Astrocyte (in vitro differentiated cells and primary cell): ENCODE results near the gene PDSS2.

Source experiments
- EZH2 ChIP-seq: IDR thresholded peaks from 2 replicates; pipeline ENCODE4 v1.6.1; 2012; ENCODE audit warnings: mild to moderate bottlenecking, low read length, inconsistent platforms; ENCODE audit not compliant: insufficient read depth
- TF ChIP-seq, protein P1 (sequence below): IDR thresholded peaks from 2 replicates; pipeline ENCODE4 v1.5.1; 2011; ENCODE audit warnings: low read depth, mild to moderate bottlenecking, inconsistent platforms, low read length, moderate library complexity; ENCODE audit not compliant: insufficient read depth

DNA sequence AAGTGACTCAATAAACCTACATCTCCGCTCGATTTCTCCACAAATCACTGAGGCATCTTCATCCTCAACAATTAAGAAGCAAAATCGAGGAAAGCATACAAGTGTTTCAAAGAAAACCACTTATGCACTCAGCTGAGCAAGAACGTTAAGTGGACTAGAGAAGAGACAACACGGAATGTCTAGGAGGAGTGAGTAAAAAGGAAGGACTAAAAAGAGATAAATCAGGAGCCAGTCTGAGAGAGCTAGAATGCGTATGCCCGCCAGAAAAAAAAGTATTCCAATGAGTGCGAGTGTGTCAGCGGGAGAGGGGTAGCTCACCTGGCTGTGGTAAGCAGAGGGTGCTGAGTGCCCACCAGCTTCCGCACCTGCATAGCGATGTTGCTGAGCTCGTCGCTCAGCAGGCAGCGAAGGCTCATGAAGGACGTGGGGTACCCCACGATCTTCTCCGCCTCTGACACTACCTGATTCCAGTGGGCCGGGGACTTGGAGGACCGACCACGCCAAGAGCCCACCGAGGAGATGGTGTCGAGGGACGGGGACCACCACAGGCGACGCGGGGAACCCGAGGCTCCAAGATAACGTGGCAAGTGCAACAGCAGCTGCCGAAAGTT is 587 bp downstream of the PDSS2 start:
- no peak for TF ChIP-seq EZH2
- TF ChIP-seq, protein P1, sequence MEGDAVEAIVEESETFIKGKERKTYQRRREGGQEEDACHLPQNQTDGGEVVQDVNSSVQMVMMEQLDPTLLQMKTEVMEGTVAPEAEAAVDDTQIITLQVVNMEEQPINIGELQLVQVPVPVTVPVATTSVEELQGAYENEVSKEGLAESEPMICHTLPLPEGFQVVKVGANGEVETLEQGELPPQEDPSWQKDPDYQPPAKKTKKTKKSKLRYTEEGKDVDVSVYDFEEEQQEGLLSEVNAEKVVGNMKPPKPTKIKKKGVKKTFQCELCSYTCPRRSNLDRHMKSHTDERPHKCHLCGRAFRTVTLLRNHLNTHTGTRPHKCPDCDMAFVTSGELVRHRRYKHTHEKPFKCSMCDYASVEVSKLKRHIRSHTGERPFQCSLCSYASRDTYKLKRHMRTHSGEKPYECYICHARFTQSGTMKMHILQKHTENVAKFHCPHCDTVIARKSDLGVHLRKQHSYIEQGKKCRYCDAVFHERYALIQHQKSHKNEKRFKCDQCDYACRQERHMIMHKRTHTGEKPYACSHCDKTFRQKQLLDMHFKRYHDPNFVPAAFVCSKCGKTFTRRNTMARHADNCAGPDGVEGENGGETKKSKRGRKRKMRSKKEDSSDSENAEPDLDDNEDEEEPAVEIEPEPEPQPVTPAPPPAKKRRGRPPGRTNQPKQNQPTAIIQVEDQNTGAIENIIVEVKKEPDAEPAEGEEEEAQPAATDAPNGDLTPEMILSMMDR, result no peak
